ENCODE results near the gene RIPOR3.

- TF ChIP-seq CTCF (optimal IDR thresholded peaks at IDR 0.05 in 1 of 3, IDR thresholded peaks at IDR 0.05 in 1 of 3, conservative IDR thresholded peaks at IDR 0.05 in 1 of 3; ENCODE audit: extremely low read depth in 1 of 3, insufficient read depth in 2 of 3, low read length in 3 of 3), result no peak
- TF ChIP-seq EZH2 (IDR thresholded peaks at IDR 0.05; ENCODE audit: low read length), result no peak
Measured at GRCh38 chr20:50600281-50600895, 91.0 kb downstream of the RIPOR3 start.
